Loucy (cell line): ENCODE results near the gene TMEM81.

ENCODE experiments used
- H2AFZ ChIP-seq: fragments of 200-600 bp; sonication (generic); 2 replicates; pipeline ENCODE4 v1.6.0; 2016; ENCODE audit warnings: antibody characterized with exemption, mild to moderate bottlenecking, low read length, moderate library complexity
- H3F3A ChIP-seq: fragments of 200-600 bp; 2 replicates; pipeline ENCODE4 v1.6.0; 2016; ENCODE audit warnings: antibody characterized with exemption, low read depth, mild to moderate bottlenecking
- H3K27me3 ChIP-seq: fragments of 200-600 bp; sonication (generic); 2 replicates; pipeline ENCODE4 v1.6.1; 2014; ENCODE audit warnings: low read length, mild to moderate bottlenecking; ENCODE audit not compliant: insufficient read depth, poor library complexity, severe bottlenecking
- H3K36me3 ChIP-seq: fragments of 200-600 bp; sonication (generic); 2 replicates; pipeline ENCODE4 v1.6.1; 2016; ENCODE audit warnings: low read length; ENCODE audit not compliant: insufficient read depth
- H3K4me1 ChIP-seq: fragments of 200-600 bp; sonication (generic); 2 replicates; pipeline ENCODE4 v1.5.1; 2014; ENCODE audit warnings: low read length, mild to moderate bottlenecking; ENCODE audit not compliant: insufficient read depth, poor library complexity, severe bottlenecking
- H3K4me2 ChIP-seq: fragments of 200-600 bp; sonication (generic); 2 replicates; pipeline ENCODE4 v1.6.0; 2014; ENCODE audit warnings: antibody characterized with exemption, low read length, low read depth, mild to moderate bottlenecking; ENCODE audit not compliant: poor library complexity, severe bottlenecking
- H3K4me3 ChIP-seq: fragments of 200-600 bp; sonication (generic); 2 replicates; pipeline ENCODE4 v1.5.1; 2014; ENCODE audit warnings: low read length, mild to moderate bottlenecking, mixed read lengths; ENCODE audit not compliant: poor library complexity, severe bottlenecking
- H3K79me2 ChIP-seq: fragments of 200-600 bp; sonication (generic); 2 replicates; pipeline ENCODE4 v1.6.1; 2014; ENCODE audit warnings: low read length; ENCODE audit not compliant: insufficient read depth
- H3K9ac ChIP-seq: fragments of 200-600 bp; sonication (generic); 2 replicates; pipeline ENCODE4 v1.6.0; 2014; ENCODE audit warnings: mild to moderate bottlenecking, low read depth, low read length, moderate library complexity; ENCODE audit not compliant: poor library complexity, severe bottlenecking
- H3K9me2 ChIP-seq: fragments of 200-600 bp; sonication (generic); replicated peaks from 2 replicates; pipeline ENCODE4 v1.6.1; 2016; ENCODE audit warnings: low read depth, low read length, mixed read lengths
- H3K9me3 ChIP-seq: fragments of 200-600 bp; sonication (generic); 2 replicates; pipeline ENCODE4 v1.6.1; 2014; ENCODE audit warnings: mild to moderate bottlenecking, antibody characterized with exemption, low read length, low read depth; ENCODE audit not compliant: insufficient read depth
- H4K20me1 ChIP-seq: fragments of 200-600 bp; sonication (generic); 2 replicates; pipeline ENCODE4 v1.6.0; 2014; ENCODE audit warnings: antibody characterized with exemption, low read length, mild to moderate bottlenecking; ENCODE audit not compliant: insufficient read depth, poor library complexity, severe bottlenecking
- EZH2phosphoT487 ChIP-seq: fragments of 200-600 bp; IDR thresholded peaks from 2 replicates; pipeline ENCODE4 v1.6.1; 2018; ENCODE audit warnings: antibody characterized with exemption, mild to moderate bottlenecking, moderate library complexity, borderline replicate concordance
- TF ChIP-seq, protein P1 (sequence below): fragments of 200-600 bp; sonication (generic); conservative IDR thresholded peaks from 2 replicates; pipeline ENCODE4 v1.5.1; 2014; ENCODE audit warnings: mild to moderate bottlenecking, antibody characterized with exemption, low read length

The TMEM81 gene

DNA sequence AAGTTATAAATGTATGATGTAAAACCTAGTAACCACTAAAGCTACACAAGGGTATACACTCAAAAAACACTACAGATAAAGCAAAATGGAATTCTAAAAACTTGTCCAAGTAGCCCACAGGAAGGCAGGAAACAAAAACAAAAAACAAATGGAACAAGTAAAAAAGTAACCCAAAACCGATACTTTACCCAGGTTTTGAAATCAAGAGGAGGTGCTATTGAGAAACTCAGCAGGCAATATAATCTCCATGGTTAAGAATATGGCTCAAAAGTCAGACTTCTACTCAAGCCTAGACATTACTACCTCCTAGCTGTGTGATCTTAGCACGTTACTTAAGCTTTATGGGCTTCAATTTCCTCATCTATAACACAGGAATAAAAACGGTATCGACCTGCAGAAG, 24.2 kb upstream of the TMEM81 start:
- Histone ChIP-seq H3K4me1 (no peaks in the 10 kb centered on the region), H2AFZ (no peak overlapping the region), H3K36me3 (peaks cover 51% of the 10 kb centered on the region), H3K9me2 (no peaks in the 10 kb centered on the region), H3K4me3 (no peak overlapping the region), H3F3A (no peaks in the 10 kb centered on the region), H3K9me3 (no peaks in the 10 kb centered on the region), H3K4me2 (no peak overlapping the region), H3K9ac (no peak overlapping the region), H4K20me1 (no peaks in the 10 kb centered on the region), H3K27me3 (no peaks in the 10 kb centered on the region), H3K79me2 (no peaks in the 10 kb centered on the region; the same call in 1 of the 2 replicates)
- TF ChIP-seq, protein P1, sequence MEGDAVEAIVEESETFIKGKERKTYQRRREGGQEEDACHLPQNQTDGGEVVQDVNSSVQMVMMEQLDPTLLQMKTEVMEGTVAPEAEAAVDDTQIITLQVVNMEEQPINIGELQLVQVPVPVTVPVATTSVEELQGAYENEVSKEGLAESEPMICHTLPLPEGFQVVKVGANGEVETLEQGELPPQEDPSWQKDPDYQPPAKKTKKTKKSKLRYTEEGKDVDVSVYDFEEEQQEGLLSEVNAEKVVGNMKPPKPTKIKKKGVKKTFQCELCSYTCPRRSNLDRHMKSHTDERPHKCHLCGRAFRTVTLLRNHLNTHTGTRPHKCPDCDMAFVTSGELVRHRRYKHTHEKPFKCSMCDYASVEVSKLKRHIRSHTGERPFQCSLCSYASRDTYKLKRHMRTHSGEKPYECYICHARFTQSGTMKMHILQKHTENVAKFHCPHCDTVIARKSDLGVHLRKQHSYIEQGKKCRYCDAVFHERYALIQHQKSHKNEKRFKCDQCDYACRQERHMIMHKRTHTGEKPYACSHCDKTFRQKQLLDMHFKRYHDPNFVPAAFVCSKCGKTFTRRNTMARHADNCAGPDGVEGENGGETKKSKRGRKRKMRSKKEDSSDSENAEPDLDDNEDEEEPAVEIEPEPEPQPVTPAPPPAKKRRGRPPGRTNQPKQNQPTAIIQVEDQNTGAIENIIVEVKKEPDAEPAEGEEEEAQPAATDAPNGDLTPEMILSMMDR, result no peak
- no peak for TF ChIP-seq EZH2phosphoT487

DNA sequence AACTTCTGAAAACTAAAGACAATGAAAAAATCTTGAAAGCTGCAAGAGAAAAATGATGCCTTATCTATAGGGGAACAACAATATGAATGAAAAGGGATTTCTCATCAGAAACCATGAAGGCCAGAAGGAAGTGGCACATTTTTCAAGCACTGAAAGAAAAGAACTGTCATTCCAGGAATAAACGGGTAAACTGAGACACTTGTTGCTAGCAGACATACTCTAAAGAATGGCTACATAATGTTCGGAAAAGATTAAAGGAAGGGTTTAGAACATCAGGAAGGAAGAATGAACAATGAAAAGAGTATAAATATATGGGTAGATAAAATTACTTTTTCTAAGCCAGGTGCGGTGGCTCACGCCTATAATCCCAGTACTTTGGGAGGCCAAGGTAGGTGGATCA, 23.1 kb upstream of the TMEM81 start:
- Histone ChIP-seq H3K9ac (no peak overlapping the region), H3K4me2 (no peak overlapping the region)

DNA sequence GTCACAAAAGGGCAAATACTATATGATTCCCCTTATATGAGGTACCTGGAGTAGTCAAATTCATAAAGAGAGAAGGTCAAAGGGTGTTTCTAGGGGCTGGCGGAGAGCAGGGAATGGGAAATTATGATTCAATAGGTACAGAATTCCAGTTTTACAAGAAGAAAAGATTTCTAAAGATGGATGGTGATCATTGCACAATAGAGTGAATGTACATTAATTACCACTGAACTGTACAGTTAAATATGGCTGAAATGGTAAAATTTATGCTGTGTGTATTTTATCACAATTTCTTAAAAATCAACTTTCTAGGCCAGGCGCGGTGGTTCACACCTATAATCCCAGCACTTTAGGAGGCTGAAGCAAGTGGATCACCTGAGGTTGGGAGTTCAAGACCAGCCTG, 18.1 kb upstream of the TMEM81 start:
- no peaks in the 10 kb centered on the region for H3K4me1 ChIP-seq
- H3F3A ChIP-seq, result no peaks in the 10 kb centered on the region
- TF ChIP-seq EZH2phosphoT487, result no peak
- TF ChIP-seq, protein P1, result no peak
- H3K36me3 ChIP-seq, result peaks cover 86% of the 10 kb centered on the region
- H3K4me2 ChIP-seq, result no peak overlapping the region
- H3K9me2 ChIP-seq, result no peaks in the 10 kb centered on the region
- H4K20me1 ChIP-seq, result no peaks in the 10 kb centered on the region
- H3K9me3 ChIP-seq, result no peaks in the 10 kb centered on the region
- H3K4me3 ChIP-seq, result no peak overlapping the region
- H2AFZ ChIP-seq, result no peak overlapping the region
- H3K9ac ChIP-seq, result no peak overlapping the region
- no peaks in the 10 kb centered on the region for H3K27me3 ChIP-seq
- no peaks in the 10 kb centered on the region; the same call in 1 of the 2 replicates for H3K79me2 ChIP-seq

More for the DNA sequence above, 23.1 kb upstream of the TMEM81 start:
- Histone ChIP-seq H3F3A (no peaks in the 10 kb centered on the region), H2AFZ (no peak overlapping the region), H3K9me3 (no peaks in the 10 kb centered on the region), H4K20me1 (no peaks in the 10 kb centered on the region), H3K4me1 (no peaks in the 10 kb centered on the region), H3K9me2 (no peaks in the 10 kb centered on the region), H3K36me3 (peaks cover 57% of the 10 kb centered on the region), H3K27me3 (no peaks in the 10 kb centered on the region), H3K79me2 (no peaks in the 10 kb centered on the region; the same call in 1 of the 2 replicates), H3K4me3 (no peak overlapping the region)
- TF ChIP-seq EZH2phosphoT487, result no peak
- TF ChIP-seq, protein P1, result no peak
